Body of pancreas (tissue), 4 donors: ENCODE measurements around the gene TMEM123.

Experiments
- CTCF ChIP-seq, 7 experiments: fragments of 450-650 bp in 4 of 7; fragments of 200-600 bp in 3 of 7; sonication (generic) in 3 of 7; IDR thresholded peaks; one replicate each; pipeline ENCODE4 v1.5.1; 2016 to 2019; ENCODE audit warnings: antibody characterized with exemption in 7 of 7
- POLR2A ChIP-seq, 3 donors: fragments of 450-650 bp; IDR thresholded peaks; one replicate each; pipeline ENCODE4 v1.6.1; 2016; ENCODE audit warnings: antibody characterized with exemption in 3 of 3, mild to moderate bottlenecking in 2 of 3

- TF ChIP-seq CTCF (IDR thresholded peaks at IDR 0.05) (no peak), POLR2A (IDR thresholded peaks at IDR 0.05) (no peak)
These were observed 39.1 kb downstream of the TMEM123 start for GRCh38 chr11:102413497-102413896.
